Peyer's patch (tissue), 4 donors: ENCODE results near the gene SEC14L2. TPM values are rescaled to one million over a fixed set of nuclear protein-coding genes. Genes with fewer than 3 reads are reported as not detected.
A peak's percentile ranks its signal among the peaks of the same experiment; 100 is the strongest.

Source experiments
- DNase-seq, 3 donors: peaks; one replicate each; pipeline ENCODE4 v3.0.0-alpha.2; 2017 to 2019
- H3K27ac ChIP-seq, 4 donors: fragments of 200-600 bp; sonication (generic); one replicate each; pipeline ENCODE4 v1.5.1; 2016 to 2019
- H3K27me3 ChIP-seq, 2 donors: fragments of 200-600 bp; sonication (generic); one replicate each; pipeline ENCODE4 v1.5.1; 2019
- H3K36me3 ChIP-seq, 3 donors: fragments of 200-600 bp; sonication (generic); one replicate each; pipeline ENCODE4 v1.5.1; 2016 to 2019
- H3K4me1 ChIP-seq, 4 donors: fragments of 200-600 bp; sonication (generic); one replicate each; pipeline ENCODE4 v1.5.1; 2016 to 2019
- H3K4me3 ChIP-seq, 4 donors: fragments of 200-600 bp; sonication (generic); 1 replicate in 3 of 4; 2 replicates in 1 of 4; pipeline ENCODE4 v1.5.1; 2016 to 2019; ENCODE audit warnings: mild to moderate bottlenecking in 1 of 4
- H3K9me3 ChIP-seq, 4 donors: fragments of 200-600 bp; sonication (generic); one replicate each; pipeline ENCODE4 v1.5.1; 2016 to 2019; ENCODE audit warnings: mild to moderate bottlenecking in 1 of 4
- POLR2A ChIP-seq, 2 donors: fragments of 450-650 bp; IDR thresholded peaks; one replicate each; pipeline ENCODE4 v1.5.1; 2017; ENCODE audit warnings: antibody characterized with exemption in 2 of 2, mild to moderate bottlenecking in 2 of 2, moderate library complexity in 2 of 2
- total RNA-seq, 4 donors: library from RNA; depleted of rRNA; stranded (reverse); fragments of >200 nt; gene quantifications; one replicate each; pipeline ENCODE4 v1.1.0, GENCODE V29; 2016
- TF ChIP-seq, protein P1 (sequence below), 6 experiments: fragments of 450-650 bp in 4 of 6; fragments of 200-600 bp in 2 of 6; sonication (generic) in 1 of 6; IDR thresholded peaks; one replicate each; pipeline ENCODE4 v1.5.1; 2017 to 2019; ENCODE audit warnings: antibody characterized with exemption in 6 of 6, mild to moderate bottlenecking in 3 of 6, moderate library complexity in 1 of 6

The SEC14L2 gene
- total RNA-seq, 4 donors from 2014 or later: 3.3 to 53.6 (median 34.6) TPM

GRCh38 chr22:30354644-30355043 is 42.2 kb upstream of the SEC14L2 start:
- Histone ChIP-seq H3K27ac (no peak overlapping the region), H3K9me3 (no peaks in the 10 kb centered on the region), H3K4me3 (peak overlapping the region in 1 of 4 donors; percentile 7), H3K27me3 (no peaks in the 10 kb centered on the region), H3K36me3 (peaks cover 0 to 34% (median 0%) of the 10 kb centered on the region in 3 donors), H3K4me1 (peaks cover 0 to 32% (median 9%) of the 10 kb centered on the region in 4 donors)
- TF ChIP-seq POLR2A (IDR thresholded peaks at IDR 0.05): no peak
- TF ChIP-seq, protein P1, sequence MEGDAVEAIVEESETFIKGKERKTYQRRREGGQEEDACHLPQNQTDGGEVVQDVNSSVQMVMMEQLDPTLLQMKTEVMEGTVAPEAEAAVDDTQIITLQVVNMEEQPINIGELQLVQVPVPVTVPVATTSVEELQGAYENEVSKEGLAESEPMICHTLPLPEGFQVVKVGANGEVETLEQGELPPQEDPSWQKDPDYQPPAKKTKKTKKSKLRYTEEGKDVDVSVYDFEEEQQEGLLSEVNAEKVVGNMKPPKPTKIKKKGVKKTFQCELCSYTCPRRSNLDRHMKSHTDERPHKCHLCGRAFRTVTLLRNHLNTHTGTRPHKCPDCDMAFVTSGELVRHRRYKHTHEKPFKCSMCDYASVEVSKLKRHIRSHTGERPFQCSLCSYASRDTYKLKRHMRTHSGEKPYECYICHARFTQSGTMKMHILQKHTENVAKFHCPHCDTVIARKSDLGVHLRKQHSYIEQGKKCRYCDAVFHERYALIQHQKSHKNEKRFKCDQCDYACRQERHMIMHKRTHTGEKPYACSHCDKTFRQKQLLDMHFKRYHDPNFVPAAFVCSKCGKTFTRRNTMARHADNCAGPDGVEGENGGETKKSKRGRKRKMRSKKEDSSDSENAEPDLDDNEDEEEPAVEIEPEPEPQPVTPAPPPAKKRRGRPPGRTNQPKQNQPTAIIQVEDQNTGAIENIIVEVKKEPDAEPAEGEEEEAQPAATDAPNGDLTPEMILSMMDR (IDR thresholded peaks at IDR 0.05): no peak
- no peak for DNase-seq

GRCh38 chr22:30356449-30357235 is 40.2 kb upstream of the SEC14L2 start, which contains the start of the genes CCDC157 and SF3A1:
CCDC157 (plus strand) TSS chr22:30357007; CDS start chr22:30366001, 8,994 bp downstream.
SF3A1 (minus strand) TSS chr22:30356894; CDS start chr22:30356792, 102 bp downstream.
- Histone ChIP-seq H3K27me3 (no peaks in the 10 kb centered on the region), H3K36me3 (peaks cover 0 to 15% (median 0%) of the 10 kb centered on the region in 3 donors), H3K4me3 (peak within 1 kb of the TSS; percentile 83 to 99 (median 90)), H3K4me1 (peaks cover 0 to 32% (median 9%) of the 10 kb centered on the region in 4 donors), H3K27ac (peak within 1 kb of the TSS; percentile 97 to 98 (median 98)), H3K9me3 (no peaks in the 10 kb centered on the region)
- DNase-seq: peak; percentile 86 to 93 (median 93)
- peak; percentile 91 for TF ChIP-seq POLR2A (IDR thresholded peaks at IDR 0.05)
- TF ChIP-seq, protein P1 (IDR thresholded peaks at IDR 0.05): peak in 3 of 6 experiments; percentile 9 to 29 (median 16)

DNA sequence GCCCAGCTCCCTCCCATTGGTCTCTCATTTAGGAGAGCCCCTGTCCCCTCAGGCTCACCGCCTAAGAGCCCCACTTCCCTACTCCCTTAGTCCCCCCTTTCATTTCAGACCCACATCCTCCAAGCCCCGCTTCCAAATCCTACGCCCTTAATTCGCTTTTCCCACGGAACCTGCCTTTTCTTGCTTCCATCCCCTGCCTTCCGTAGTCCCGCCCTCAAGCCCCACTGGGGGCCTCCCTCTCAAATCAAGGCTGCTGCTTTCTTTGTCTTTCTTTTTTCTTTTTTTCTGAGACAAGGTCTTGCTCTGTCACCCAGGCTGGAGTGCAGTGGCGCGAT is 39.6 kb upstream of the SEC14L2 start:
- DNase-seq: no peak
- Histone ChIP-seq H3K36me3 (peaks cover 0 to 9% (median 0%) of the 10 kb centered on the region in 3 donors), H3K4me3 (peak overlapping the region; percentile 83 to 99 (median 90)), H3K27ac (peak overlapping the region in 3 of 4 donors; percentile 97 to 98 (median 98)), H3K9me3 (no peaks in the 10 kb centered on the region), H3K27me3 (no peaks in the 10 kb centered on the region), H3K4me1 (peaks cover 0 to 32% (median 9%) of the 10 kb centered on the region in 4 donors)
- TF ChIP-seq, protein P1 (IDR thresholded peaks at IDR 0.05): no peak
- no peak for TF ChIP-seq POLR2A (IDR thresholded peaks at IDR 0.05)

- H3K27ac ChIP-seq: no peak overlapping the region
- TF ChIP-seq, protein P1 (IDR thresholded peaks at IDR 0.05): no peak
- TF ChIP-seq POLR2A (IDR thresholded peaks at IDR 0.05): no peak
- no peaks in the 10 kb centered on the region for H3K27me3 ChIP-seq
- peaks cover 0 to 32% (median 9%) of the 10 kb centered on the region in 4 donors for H3K4me1 ChIP-seq
- H3K36me3 ChIP-seq: peaks cover 0 to 4% (median 0%) of the 10 kb centered on the region in 3 donors
- H3K9me3 ChIP-seq: no peaks in the 10 kb centered on the region
- no peak for DNase-seq
- peak overlapping the region in 1 of 4 donors; percentile 83 for H3K4me3 ChIP-seq
Observed at GRCh38 chr22:30357650-30358215, 39.1 kb upstream of the SEC14L2 start.

GRCh38 chr22:30358541-30358940 is 38.3 kb upstream of the SEC14L2 start:
- DNase-seq: no peak
- H3K9me3 ChIP-seq: no peaks in the 10 kb centered on the region
- H3K36me3 ChIP-seq: no peaks in the 10 kb centered on the region
- H3K27me3 ChIP-seq: no peaks in the 10 kb centered on the region
- H3K27ac ChIP-seq: no peak overlapping the region
- peaks cover 0 to 32% (median 9%) of the 10 kb centered on the region in 4 donors for H3K4me1 ChIP-seq
- H3K4me3 ChIP-seq: no peak overlapping the region
- TF ChIP-seq, protein P1 (IDR thresholded peaks at IDR 0.05): no peak
- TF ChIP-seq POLR2A (IDR thresholded peaks at IDR 0.05): no peak
